H1 (cell line): ENCODE data around the gene NPBWR2. TPM values are rescaled to one million over a fixed set of nuclear protein-coding genes. Genes with fewer than 3 reads are reported as not detected.

Source experiments
- CTCF ChIA-PET: fragments of 300-600 bp; sonication (Branson Sonifier 250); formaldehyde crosslinking; loops from one replicate; lab custom pipeline; 2021; ENCODE audit not compliant: partially characterized antibody; lab: Charles Lee
- POLR2A ChIA-PET: fragments of 300-600 bp; sonication (Branson Sonifier 250); formaldehyde crosslinking; loops from one replicate; lab custom pipeline; 2021; ENCODE audit warnings: inconsistent platforms; ENCODE audit not compliant: partially characterized antibody; lab: Charles Lee
- DNase-seq, 2 experiments: peaks; one replicate each; pipeline versions ENCODE4 v3.0.0 to v3.0.0-alpha.2; 2010 to 2022; ENCODE audit warnings: low spot score in 2 of 2, low read depth in 1 of 2, mixed read lengths in 1 of 2
- FAIRE-seq: peaks from 2 replicates; lab custom pipeline; 2011; peaks lifted over from hg19 to GRCh38; lab: Jason Lieb, UNC
- H2AFZ ChIP-seq: 2 replicates; pipeline ENCODE4 v1.8.1; 2012; ENCODE audit warnings: low read length, inconsistent platforms
- H2AK5ac ChIP-seq: 2 replicates; pipeline ENCODE4 v1.6.1; 2013; ENCODE audit warnings: low read depth, low read length
- H2BK120ac ChIP-seq: replicated peaks from 2 replicates; pipeline ENCODE3; 2013; ENCODE audit warnings: low read depth, low read length, inconsistent platforms
- H2BK12ac ChIP-seq: 2 replicates; pipeline ENCODE4 v1.6.1; 2013; ENCODE audit warnings: low read depth, low read length
- H2BK15ac ChIP-seq: 2 replicates; pipeline ENCODE4 v1.6.1; 2013; ENCODE audit warnings: low read length
- H2BK20ac ChIP-seq: 2 replicates; pipeline ENCODE4 v1.6.1; 2013; ENCODE audit warnings: low read length
- H2BK5ac ChIP-seq: 2 replicates; pipeline ENCODE4 v1.6.1; 2013; ENCODE audit warnings: low read depth, low read length
- H3K14ac ChIP-seq: 2 replicates; pipeline ENCODE4 v1.6.1; 2013; ENCODE audit warnings: inconsistent platforms; ENCODE audit not compliant: insufficient read length
- H3K18ac ChIP-seq: 2 replicates; pipeline ENCODE4 v1.6.1; 2013; ENCODE audit warnings: low read length; ENCODE audit errors: extremely low read depth
- H3K23ac ChIP-seq: 2 replicates; pipeline ENCODE4 v1.6.1; 2013; ENCODE audit warnings: inconsistent platforms; ENCODE audit not compliant: insufficient read length
- H3K23me2 ChIP-seq: 2 replicates; pipeline ENCODE4 v1.6.1; 2013; ENCODE audit warnings: low read depth, low read length
- H3K27ac ChIP-seq: 2 replicates; pipeline ENCODE4 v1.6.1; 2011; ENCODE audit warnings: low read depth, low read length, inconsistent platforms
- H3K27me3 ChIP-seq, 4 experiments: replicated peaks in 1 of 4; 1 replicate in 1 of 4; 2 replicates in 3 of 4; pipeline versions ENCODE4 v1.6.1 to v1.8.1; 2011 to 2013; ENCODE audit warnings: low read length in 3 of 4, mild to moderate bottlenecking in 3 of 4, inconsistent platforms in 2 of 4, mixed read lengths in 2 of 4, moderate library complexity in 1 of 4; ENCODE audit not compliant: control insufficient read depth in 3 of 4, insufficient read depth in 3 of 4; ENCODE audit errors: extremely low read depth in 1 of 4
- H3K36me3 ChIP-seq, 4 experiments: 2 replicates each; pipeline versions ENCODE4 v1.6.1 to v1.8.1; 2011 to 2013; ENCODE audit warnings: mild to moderate bottlenecking in 4 of 4, low read length in 3 of 4, moderate library complexity in 2 of 4, control low read depth in 1 of 4, inconsistent platforms in 1 of 4; ENCODE audit not compliant: insufficient read depth in 4 of 4, control insufficient read depth in 2 of 4
- H3K4ac ChIP-seq: replicated peaks from 2 replicates; pipeline ENCODE3; 2013; ENCODE audit warnings: low read length, low read depth, mixed read lengths, inconsistent platforms; ENCODE audit not compliant: insufficient read length
- H3K4me1 ChIP-seq, 4 experiments: replicated peaks in 1 of 4; 1 replicate in 1 of 4; 2 replicates in 3 of 4; pipeline versions ENCODE4 v1.6.1 to v1.8.1; 2011 to 2013; ENCODE audit warnings: low read length in 3 of 4, inconsistent platforms in 2 of 4, mixed read lengths in 1 of 4; ENCODE audit not compliant: insufficient read depth in 4 of 4, control insufficient read depth in 3 of 4
- H3K4me2 ChIP-seq, 2 experiments: 2 replicates each; pipeline versions ENCODE4 v1.6.1 to v1.8.1; 2011 to 2013; ENCODE audit warnings: low read depth in 2 of 2, low read length in 2 of 2, control low read depth in 1 of 2, inconsistent platforms in 1 of 2, mild to moderate bottlenecking in 1 of 2; ENCODE audit not compliant: insufficient read depth in 1 of 2
- H3K4me3 ChIP-seq, 4 experiments: fragments of 200-600, 300-600 bp in 1 of 4; sonication (generic), shearing (Covaris generic), sonication (Bioruptor Twin) in 1 of 4; 2 replicates each; pipeline versions ENCODE4 v1.5.1 to v1.8.1; 2011 to 2016; ENCODE audit warnings: low read length in 4 of 4, low read depth in 3 of 4, control low read depth in 2 of 4, inconsistent platforms in 2 of 4, mild to moderate bottlenecking in 2 of 4, mixed read lengths in 1 of 4, moderate library complexity in 1 of 4; ENCODE audit not compliant: insufficient read depth in 2 of 4; ENCODE audit errors: extremely low read depth in 1 of 4
- H3K56ac ChIP-seq: replicated peaks from 2 replicates; pipeline ENCODE3; 2013; ENCODE audit warnings: low read depth, mild to moderate bottlenecking, mixed read lengths, low read length, inconsistent platforms; ENCODE audit not compliant: insufficient read length
- H3K79me1 ChIP-seq: 2 replicates; pipeline ENCODE4 v1.6.1; 2013; ENCODE audit warnings: low read depth, low read length, control low read depth
- H3K79me2 ChIP-seq, 2 experiments: 2 replicates each; pipeline versions ENCODE4 v1.6.1 to v1.8.1; 2012 to 2013; ENCODE audit warnings: low read length in 2 of 2, mild to moderate bottlenecking in 2 of 2, inconsistent platforms in 1 of 2; ENCODE audit not compliant: insufficient read depth in 2 of 2, control insufficient read depth in 1 of 2
- H3K9ac ChIP-seq, 4 experiments: replicated peaks in 1 of 4; 1 replicate in 1 of 4; 2 replicates in 3 of 4; pipeline versions ENCODE4 v1.6.1 to v1.8.1; 2011 to 2013; ENCODE audit warnings: low read depth in 3 of 4, low read length in 3 of 4, control low read depth in 2 of 4, mild to moderate bottlenecking in 2 of 4, moderate library complexity in 2 of 4, inconsistent platforms in 1 of 4; ENCODE audit errors: extremely low read depth in 1 of 4
- H3K9me3 ChIP-seq, 2 experiments: 2 replicates each; pipeline versions ENCODE4 v1.6.1 to v1.8.1; 2012 to 2013; ENCODE audit warnings: mild to moderate bottlenecking in 2 of 2, moderate library complexity in 2 of 2, control low read depth in 1 of 2, inconsistent platforms in 1 of 2, low read depth in 1 of 2, low read length in 1 of 2, mixed read lengths in 1 of 2; ENCODE audit not compliant: insufficient read depth in 2 of 2
- H4K20me1 ChIP-seq, 2 experiments: replicated peaks in 1 of 2; 2 replicates each; pipeline versions ENCODE3 to v1.8.1; 2011 to 2013; ENCODE audit warnings: inconsistent platforms in 2 of 2, low read length in 2 of 2, mild to moderate bottlenecking in 1 of 2; ENCODE audit not compliant: insufficient read depth in 2 of 2, control insufficient read depth in 1 of 2
- H4K5ac ChIP-seq: 2 replicates; pipeline ENCODE4 v1.6.1; 2013; ENCODE audit warnings: low read length, low read depth, mixed read lengths, inconsistent platforms; ENCODE audit not compliant: insufficient read length
- H4K8ac ChIP-seq: 2 replicates; pipeline ENCODE4 v1.8.0; 2013; ENCODE audit warnings: mild to moderate bottlenecking, moderate library complexity, low read length, inconsistent platforms; ENCODE audit not compliant: insufficient read depth; ENCODE audit errors: extremely low read depth
- H4K91ac ChIP-seq: replicated peaks from 2 replicates; pipeline ENCODE3; 2013; ENCODE audit warnings: low read length, mixed read lengths, inconsistent platforms; ENCODE audit not compliant: insufficient read length
- ATF2 ChIP-seq: IDR thresholded peaks from 2 replicates; pipeline ENCODE4 v1.6.1; 2012; ENCODE audit warnings: low read length, inconsistent platforms
- BCL11A ChIP-seq, 2 experiments: IDR thresholded peaks; one replicate each; pipeline ENCODE4 v1.6.1; 2011; ENCODE audit warnings: low read depth in 2 of 2, low read length in 2 of 2, mild to moderate bottlenecking in 2 of 2
- CBX5 ChIP-seq: fragments of 300-800, 300-1000 bp; sonication (generic); IDR thresholded peaks from 2 replicates; pipeline ENCODE4 v1.7.1; 2016; ENCODE audit warnings: antibody characterized with exemption, low read length, low read depth
- CHD2 ChIP-seq: IDR thresholded peaks from 2 replicates; pipeline ENCODE4 v1.6.1; 2012; ENCODE audit warnings: low read length, improper control_type of control experiment
- FOSL1 ChIP-seq: IDR thresholded peaks from 2 replicates; pipeline ENCODE4 v1.6.1; 2011; ENCODE audit warnings: mild to moderate bottlenecking, low read depth, low read length, moderate library complexity; ENCODE audit not compliant: insufficient read depth
- GTF2F1 ChIP-seq: IDR thresholded peaks from 2 replicates; pipeline ENCODE4 v1.6.1; 2012; ENCODE audit warnings: low read depth, low read length, improper control_type of control experiment, borderline replicate concordance
- HDAC6 ChIP-seq: IDR thresholded peaks from one replicate; pipeline ENCODE4 v1.7.1; 2012; ENCODE audit warnings: low read depth, mild to moderate bottlenecking, inconsistent platforms, low read length, moderate library complexity
- JUND ChIP-seq: IDR thresholded peaks from 2 replicates; pipeline ENCODE4 v1.6.1; 2011; ENCODE audit warnings: mild to moderate bottlenecking, improper control_type of control experiment, low read length
- POLR2A ChIP-seq, 2 experiments: IDR thresholded peaks; 1 replicate in 1 of 2; 2 replicates in 1 of 2; pipeline ENCODE4 v1.6.1; 2011; ENCODE audit warnings: low read depth in 2 of 2, low read length in 2 of 2, mild to moderate bottlenecking in 2 of 2; ENCODE audit errors: control extremely low read depth in 1 of 2
- POU5F1 ChIP-seq: IDR thresholded peaks from 2 replicates; pipeline ENCODE4 v1.6.1; 2011; ENCODE audit warnings: low read depth, mild to moderate bottlenecking, low read length, moderate library complexity
- SP2 ChIP-seq: IDR thresholded peaks from 2 replicates; pipeline ENCODE4 v1.6.1; 2012; ENCODE audit warnings: mild to moderate bottlenecking, low read length, inconsistent platforms
- SRF ChIP-seq: IDR thresholded peaks from 2 replicates; pipeline ENCODE4 v1.6.1; 2011; ENCODE audit warnings: mild to moderate bottlenecking, low read depth, low read length, moderate library complexity
- WGBS, 2 experiments: shearing (Covaris generic) in 1 of 2; methylation state at CpG; one replicate each; pipeline versions ENCODE4 v1.1.6 to v1.1.7; 2013 to 2015; ENCODE audit warnings: low lambda C conversion rate in 2 of 2, mixed read lengths in 2 of 2, inconsistent platforms in 1 of 2, low coverage in 1 of 2, missing lambda C conversion rate in 1 of 2; ENCODE audit not compliant: insufficient replicate concordance in 2 of 2, insufficient coverage in 1 of 2, insufficient read length in 1 of 2; ENCODE audit errors: extremely low coverage in 1 of 2, missing lambda C conversion rate in 1 of 2; 5-methylcytosine and 5-hydroxymethylcytosine counted together
- polyA plus RNA-seq, 7 experiments: library from polyadenylated mRNA; depleted of rRNA in 3 of 7; stranded (reverse) in 5 of 7; unstranded in 2 of 7; fragments of >200 nt in 5 of 7; fragments of 200-250 nt in 2 of 7; gene quantifications; 1 replicate in 5 of 7; 2 replicates in 1 of 7; 4 replicates in 1 of 7; pipeline versions ENCODE4 v1.2.1 to v1.2.3, GENCODE V29; 2011 to 2013; ENCODE audit warnings: missing spikeins in 2 of 7, mixed read lengths in 2 of 7
- total RNA-seq: library from RNA; stranded (reverse); fragmentation: NEBNext Ultra II Directional; extraction: Animal tissue kit (Norgen Biotek cat#: 25700); gene quantifications from 2 replicates; pipeline ENCODE4 v1.2.1, GENCODE V29; 2021

The NPBWR2 gene
- total and polyA plus RNA-seq, 2 of the 8 experiments (the other 6 are each of a cell fraction or from before 2014, with no cell fraction given), result not detected

GRCh38 chr20:64110411-64111068 lies 3.2 kb upstream of the NPBWR2 start:
- Histone ChIP-seq H3K23ac (no peak overlapping the region), H3K79me1 (no peaks in the 10 kb centered on the region), H3K4ac (no peak overlapping the region), H2BK20ac (no peak overlapping the region), H2AK5ac (no peak overlapping the region), H2BK12ac (0 out of 2 replicates have a peak overlapping the region, but pooled peaks have one; percentile 27), H2BK15ac (no peak overlapping the region), H3K79me2 (no peaks in the 10 kb centered on the region), H4K8ac (no peak overlapping the region), H2BK5ac (peak overlapping the region; percentile 66; the same call in 1 of the 2 replicates), H2BK120ac (no peak overlapping the region), H3K56ac (no peak overlapping the region), H3K4me2 (no peak overlapping the region), H2AFZ (no peak overlapping the region), H4K5ac (no peak overlapping the region), H3K4me1 (no peaks in the 10 kb centered on the region), H3K9me3 (no peaks in the 10 kb centered on the region), H3K4me3 (no peak overlapping the region), H3K18ac (no peak overlapping the region), H4K20me1 (peaks cover 2 to 4% of the 10 kb centered on the region in 2 experiments), H3K27me3 (no peaks in the 10 kb centered on the region), H3K36me3 (no peaks in the 10 kb centered on the region), H3K14ac (no peak overlapping the region), H3K23me2 (no peaks in the 10 kb centered on the region), H3K27ac (no peak overlapping the region), H4K91ac (no peak overlapping the region), H3K9ac (no peak overlapping the region)
- DNase-seq (peak in 1 of 2 experiments; percentile 41), FAIRE-seq (no peak)
- 88% methylated on average over 9 of the region's 10 CpGs; no CpG with 5 or more reads in 1 of the 2 experiments for WGBS, 2 experiments
- TF ChIP-seq POLR2A (IDR thresholded peaks at IDR 0.05; ENCODE audit: control extremely low read depth in 1 of 2, low read depth in 2 of 2, low read length in 2 of 2) (no peak), CBX5 (no peak), HDAC6 (no peak), FOSL1 (no peak), SRF (no peak), JUND (no peak), BCL11A (IDR thresholded peaks at IDR 0.05; ENCODE audit: low read depth in 2 of 2, low read length in 2 of 2) (no peak), POU5F1 (no peak), GTF2F1 (no peak), SP2 (no peak), ATF2 (no peak), CHD2 (no peak)
- ChIA-PET POLR2A (interaction anchor here (0.7 kb wide), 1 partner anchor 1092 kb away, joined by 3 read pairs; no protein-coding TSS in a partner anchor), CTCF (interaction anchor here (0.8 to 6.4 kb wide), 5 partner anchors 9 to 112 kb away, joined by 3 to 59 read pairs (median 5); partner anchors contain the start of gene LKAAEAR1)
